Lung (tissue), 12 donors: ENCODE results near the gene CCDC60. TPM values are rescaled to one million over a fixed set of nuclear protein-coding genes. Genes with fewer than 3 reads are reported as not detected.
A peak's percentile ranks its signal among the peaks of the same experiment; 100 is the strongest.

ENCODE experiments used
- ATAC-seq: fragments of 200-7000 bp; cut with Tn5 transposase; one replicate; pipeline ENCODE4 v1.9.1; 2020; ENCODE audit warnings: moderate number of reproducible peaks; ENCODE audit not compliant: insufficient read depth, low FRiP score
- DNase-seq, 3 donors: peaks; one replicate each; pipeline ENCODE4 v3.0.0-alpha.2; 2013 to 2017
- H3K27ac ChIP-seq, 2 donors: one replicate each; pipeline ENCODE4 v1.5.1; 2013; ENCODE audit warnings: mild to moderate bottlenecking in 2 of 2, moderate library complexity in 2 of 2, control low read depth in 1 of 2, inconsistent platforms in 1 of 2, low read depth in 1 of 2, low read length in 1 of 2
- H3K27me3 ChIP-seq, 3 donors: one replicate each; pipeline ENCODE4 v1.5.1; 2013; ENCODE audit warnings: low read length in 2 of 3; ENCODE audit not compliant: control insufficient read depth in 3 of 3, insufficient read depth in 3 of 3
- H3K36me3 ChIP-seq, 4 donors: one replicate each; pipeline ENCODE4 v1.5.1; 2013; ENCODE audit warnings: low read length in 4 of 4, mild to moderate bottlenecking in 1 of 4, moderate library complexity in 1 of 4; ENCODE audit not compliant: control insufficient read depth in 4 of 4, insufficient read depth in 4 of 4
- H3K4me1 ChIP-seq, 5 donors: one replicate each; pipeline ENCODE4 v1.5.1; 2013; ENCODE audit warnings: low read length in 5 of 5, mild to moderate bottlenecking in 2 of 5, moderate library complexity in 1 of 5; ENCODE audit not compliant: control insufficient read depth in 5 of 5, insufficient read depth in 5 of 5
- H3K4me3 ChIP-seq: one replicate; pipeline ENCODE4 v1.5.1; 2013; ENCODE audit warnings: mild to moderate bottlenecking, control low read depth, moderate library complexity
- H3K9ac ChIP-seq, 2 donors: one replicate each; pipeline ENCODE4 v1.5.1; 2013; ENCODE audit warnings: low read length in 2 of 2, control low read depth in 1 of 2; ENCODE audit not compliant: insufficient read depth in 1 of 2
- H3K9me3 ChIP-seq, 4 donors: one replicate each; pipeline ENCODE4 v1.5.1; 2013; ENCODE audit warnings: low read length in 3 of 4, mild to moderate bottlenecking in 1 of 4, moderate library complexity in 1 of 4; ENCODE audit not compliant: control insufficient read depth in 4 of 4, insufficient read depth in 3 of 4
- WGBS, 2 donors: extraction: QIAGEN DNeasy Blood & Tissue Kit; methylation state at CpG; one replicate each; pipeline ENCODE4 v1.1.7; 2013; 5-methylcytosine and 5-hydroxymethylcytosine counted together
- polyA plus RNA-seq, 2 donors: library from polyadenylated mRNA; stranded (reverse); fragments of 200-250 nt; gene quantifications; one replicate each; pipeline ENCODE4 v1.2.1, GENCODE V29; 2013
- total RNA-seq, 2 donors: library from RNA; depleted of rRNA in 1 of 2; stranded (reverse); fragments of >200 nt in 1 of 2; gene quantifications; one replicate each; pipeline ENCODE4 v1.2.1, GENCODE V29; 2014 to 2021
- TF ChIP-seq, protein P1 (sequence below): IDR thresholded peaks from 2 replicates; pipeline ENCODE4 v1.5.1; 2012; ENCODE audit warnings: mild to moderate bottlenecking; ENCODE audit errors: control extremely low read depth, extremely low read depth
- donor health status: control.
- donor health status: control.
- donor health status: Bipolar disorder and iron deficiency.
- donor health status: healthy.
- donor health status: DM: yes; HTN: yes; CAD: no.

Gene CCDC60
- total and polyA plus RNA-seq, 4 donors = 2.1 to 7.6 (median 3.5) TPM

DNA sequence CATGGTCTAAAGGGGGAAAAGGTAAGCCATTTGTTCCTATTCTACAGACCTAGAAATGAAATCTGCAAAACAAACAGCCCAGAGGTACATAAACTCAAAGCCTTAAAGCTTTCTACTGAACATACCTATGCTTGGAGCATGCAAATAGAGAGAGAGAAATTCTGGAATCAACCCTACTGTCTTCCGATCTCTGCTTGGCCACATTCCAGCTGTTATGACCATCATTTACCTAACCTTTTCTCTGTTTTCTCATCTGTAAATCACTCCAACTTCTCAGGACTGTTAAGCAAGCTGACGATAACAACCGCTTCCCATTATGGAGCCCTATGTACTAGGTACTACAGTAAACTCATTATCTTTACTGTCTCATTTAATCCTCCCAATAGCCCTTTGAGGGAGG is 126.3 kb downstream of the CCDC60 start:
- ATAC-seq = no peak
- 93 to 94% methylated on average over 3 of the region's 3 CpGs for WGBS, 2 donors

DNA sequence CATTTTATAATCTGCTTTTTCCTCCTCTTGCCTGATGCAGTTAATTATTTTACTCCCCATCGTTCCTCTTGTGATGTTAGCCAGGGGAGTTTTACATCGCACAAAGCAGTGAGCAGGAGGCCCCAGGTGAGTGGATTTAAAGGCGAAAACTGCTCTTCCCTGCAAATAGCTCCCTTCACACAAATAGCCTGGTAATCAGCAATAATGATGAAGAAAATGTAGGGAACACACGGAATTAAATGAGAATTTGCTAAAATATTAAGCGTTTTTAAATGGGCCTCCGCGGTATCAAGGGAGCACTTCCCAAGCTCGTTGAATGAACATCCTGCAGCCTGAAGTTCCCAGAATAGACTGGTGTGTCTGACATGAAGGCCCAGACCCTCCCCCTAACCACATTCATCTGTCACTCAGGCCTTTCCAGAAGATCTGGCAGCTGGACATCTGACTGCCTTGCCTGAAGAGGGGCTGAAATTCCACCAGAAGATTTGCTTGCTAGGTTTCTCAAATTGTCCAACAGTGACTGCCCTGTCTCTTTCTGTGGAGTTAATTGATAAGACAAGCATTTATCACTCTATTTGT is 127.2 kb downstream of the CCDC60 start:
- Histone ChIP-seq H3K9me3 (peaks cover 0 to 4% (median 0%) of the 10 kb centered on the region in 4 donors), H3K9ac (no peak overlapping the region), H3K27ac (no peak overlapping the region), H3K4me1 (peaks cover 0 to 5% (median 0%) of the 10 kb centered on the region in 5 donors), H3K27me3 (peaks cover 0 to 3% (median 0%) of the 10 kb centered on the region in 3 donors), H3K4me3 (no peak overlapping the region), H3K36me3 (no peaks in the 10 kb centered on the region)
- DNase-seq (no peak), ATAC-seq (no peak)
- WGBS, 2 donors = 75 to 80% methylated on average over 8 of the region's 8 CpGs
- TF ChIP-seq, protein P1, sequence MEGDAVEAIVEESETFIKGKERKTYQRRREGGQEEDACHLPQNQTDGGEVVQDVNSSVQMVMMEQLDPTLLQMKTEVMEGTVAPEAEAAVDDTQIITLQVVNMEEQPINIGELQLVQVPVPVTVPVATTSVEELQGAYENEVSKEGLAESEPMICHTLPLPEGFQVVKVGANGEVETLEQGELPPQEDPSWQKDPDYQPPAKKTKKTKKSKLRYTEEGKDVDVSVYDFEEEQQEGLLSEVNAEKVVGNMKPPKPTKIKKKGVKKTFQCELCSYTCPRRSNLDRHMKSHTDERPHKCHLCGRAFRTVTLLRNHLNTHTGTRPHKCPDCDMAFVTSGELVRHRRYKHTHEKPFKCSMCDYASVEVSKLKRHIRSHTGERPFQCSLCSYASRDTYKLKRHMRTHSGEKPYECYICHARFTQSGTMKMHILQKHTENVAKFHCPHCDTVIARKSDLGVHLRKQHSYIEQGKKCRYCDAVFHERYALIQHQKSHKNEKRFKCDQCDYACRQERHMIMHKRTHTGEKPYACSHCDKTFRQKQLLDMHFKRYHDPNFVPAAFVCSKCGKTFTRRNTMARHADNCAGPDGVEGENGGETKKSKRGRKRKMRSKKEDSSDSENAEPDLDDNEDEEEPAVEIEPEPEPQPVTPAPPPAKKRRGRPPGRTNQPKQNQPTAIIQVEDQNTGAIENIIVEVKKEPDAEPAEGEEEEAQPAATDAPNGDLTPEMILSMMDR = no peak

More for the DNA sequence above, 126.3 kb downstream of the CCDC60 start:
- Histone ChIP-seq H3K36me3 (no peaks in the 10 kb centered on the region), H3K4me1 (peaks cover 0 to 5% (median 0%) of the 10 kb centered on the region in 5 donors), H3K9me3 (peaks cover 0 to 4% (median 0%) of the 10 kb centered on the region in 4 donors), H3K9ac (no peak overlapping the region), H3K27me3 (peaks cover 0 to 3% (median 0%) of the 10 kb centered on the region in 3 donors), H3K4me3 (no peak overlapping the region), H3K27ac (no peak overlapping the region)
- no peak for DNase-seq
- TF ChIP-seq, protein P1 = no peak

DNA sequence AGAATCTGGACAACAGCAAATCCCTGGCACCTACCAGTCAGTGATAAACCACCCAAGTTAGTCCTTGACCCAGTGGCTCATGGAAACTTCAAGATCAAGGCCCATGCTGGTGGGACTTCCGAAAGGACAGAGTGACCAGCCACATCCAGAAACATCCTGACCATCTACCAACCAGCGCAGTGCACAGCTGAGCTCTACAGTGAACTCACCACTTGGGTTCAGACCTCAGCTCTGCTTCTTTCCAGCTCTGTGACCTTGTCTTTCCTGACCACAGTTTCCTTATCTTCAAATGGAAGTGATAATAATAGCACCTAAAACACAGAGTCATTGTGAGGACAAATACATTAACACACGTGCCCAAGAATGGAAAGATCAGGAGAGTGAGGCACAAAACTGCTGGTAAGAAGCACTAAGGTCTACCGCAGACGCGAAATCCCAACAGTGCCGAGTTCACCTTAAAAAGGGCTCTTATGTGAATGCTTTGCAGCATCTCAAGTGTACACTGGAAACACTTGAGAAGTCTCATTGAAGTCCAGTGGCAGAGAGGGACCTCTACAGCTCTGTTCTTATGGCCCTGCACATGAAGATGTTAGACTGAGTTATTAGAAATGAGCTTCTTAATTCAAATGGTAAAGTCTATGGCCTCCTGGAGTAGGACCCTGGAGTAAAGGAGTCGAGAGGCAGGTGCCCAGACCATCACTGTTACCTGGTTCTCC is 128.8 kb downstream of the CCDC60 start:
- peaks cover 0 to 5% (median 0%) of the 10 kb centered on the region in 5 donors for H3K4me1 ChIP-seq
- 71 to 76% methylated on average over 8 of the region's 8 CpGs for WGBS, 2 donors
- peaks cover 0 to 3% (median 0%) of the 10 kb centered on the region in 3 donors for H3K27me3 ChIP-seq
- DNase-seq (peak; percentile 10 to 52 (median 20)), ATAC-seq (no peak)
- no peak overlapping the region for H3K9ac ChIP-seq
- no peak overlapping the region for H3K4me3 ChIP-seq
- peaks cover 0 to 4% (median 0%) of the 10 kb centered on the region in 4 donors for H3K9me3 ChIP-seq
- no peak overlapping the region for H3K27ac ChIP-seq
- TF ChIP-seq, protein P1 = no peak
- no peaks in the 10 kb centered on the region for H3K36me3 ChIP-seq
